H9 (cell line): ENCODE data around the gene EEF1AKMT2. TPM values are rescaled to one million over a fixed set of nuclear protein-coding genes. Genes with fewer than 3 reads are reported as not detected.

Experiments
- DNase-seq: peaks from one replicate; pipeline ENCODE4 v3.0.0-alpha.2; 2017
- H2AFZ ChIP-seq: one replicate; pipeline ENCODE4 v1.6.1; 2013; ENCODE audit warnings: mild to moderate bottlenecking, low read length, control low read depth, moderate library complexity
- H2AK5ac ChIP-seq: 2 replicates; pipeline ENCODE4 v1.6.1; 2013; ENCODE audit warnings: low read length, control low read depth, mixed read lengths; ENCODE audit not compliant: insufficient read length
- H2BK120ac ChIP-seq: one replicate; pipeline ENCODE4 v1.6.1; 2013; ENCODE audit warnings: low read depth, mild to moderate bottlenecking, low read length, control low read depth, inconsistent platforms; ENCODE audit not compliant: poor library complexity, severe bottlenecking
- H2BK12ac ChIP-seq: 2 replicates; pipeline ENCODE4 v1.6.1; 2013; ENCODE audit warnings: low read length, control low read depth, mixed read lengths, low read depth; ENCODE audit not compliant: insufficient read length
- H2BK15ac ChIP-seq: 2 replicates; pipeline ENCODE4 v1.6.1; 2013; ENCODE audit warnings: low read depth, low read length, control low read depth
- H2BK20ac ChIP-seq: one replicate; pipeline ENCODE4 v1.6.1; 2013; ENCODE audit warnings: low read depth, mild to moderate bottlenecking, low read length, control low read depth, inconsistent platforms; ENCODE audit not compliant: poor library complexity, severe bottlenecking
- H2BK5ac ChIP-seq: 2 replicates; pipeline ENCODE4 v1.6.1; 2013; ENCODE audit warnings: low read length, control low read depth, mixed read lengths; ENCODE audit not compliant: insufficient read length
- H3K14ac ChIP-seq: 2 replicates; pipeline ENCODE4 v1.6.1; 2013; ENCODE audit warnings: low read length, control low read depth; ENCODE audit not compliant: insufficient read depth
- H3K18ac ChIP-seq: 2 replicates; pipeline ENCODE4 v1.6.1; 2013; ENCODE audit warnings: low read depth, mild to moderate bottlenecking, mixed read lengths, low read length, control low read depth; ENCODE audit not compliant: insufficient read length
- H3K23ac ChIP-seq: 2 replicates; pipeline ENCODE4 v1.6.1; 2013; ENCODE audit warnings: low read length, control low read depth, mixed read lengths, low read depth; ENCODE audit not compliant: insufficient read length
- H3K23me2 ChIP-seq: 2 replicates; pipeline ENCODE4 v1.6.1; 2013; ENCODE audit warnings: low read depth, mild to moderate bottlenecking, mixed read lengths, low read length, control low read depth; ENCODE audit not compliant: insufficient read length, poor library complexity, severe bottlenecking
- H3K27ac ChIP-seq: 2 replicates; pipeline ENCODE4 v1.5.1; 2013; ENCODE audit warnings: low read length, control low read depth, mixed read lengths, low read depth; ENCODE audit not compliant: insufficient read length
- H3K27me3 ChIP-seq: 2 replicates; pipeline ENCODE4 v1.6.1; 2013; ENCODE audit warnings: low read length, control low read depth, inconsistent platforms; ENCODE audit not compliant: insufficient read depth
- H3K4ac ChIP-seq: 2 replicates; pipeline ENCODE4 v1.6.1; 2013; ENCODE audit warnings: low read depth, mild to moderate bottlenecking, control low read depth, inconsistent platforms, low read length, moderate library complexity
- H3K4me1 ChIP-seq: 2 replicates; pipeline ENCODE4 v1.6.1; 2013; ENCODE audit warnings: low read length, control low read depth, inconsistent platforms; ENCODE audit not compliant: insufficient read depth
- H3K4me2 ChIP-seq: 2 replicates; pipeline ENCODE4 v1.6.1; 2013; ENCODE audit warnings: low read length, control low read depth, mixed read lengths; ENCODE audit not compliant: insufficient read length, insufficient read depth
- H3K56ac ChIP-seq: 2 replicates; pipeline ENCODE4 v1.6.1; 2013; ENCODE audit warnings: low read depth, mild to moderate bottlenecking, mixed read lengths, low read length, control low read depth; ENCODE audit not compliant: insufficient read length
- H3K79me1 ChIP-seq: 2 replicates; pipeline ENCODE4 v1.6.1; 2013; ENCODE audit warnings: low read depth, mild to moderate bottlenecking, moderate library complexity, low read length, control low read depth, inconsistent platforms; ENCODE audit not compliant: insufficient read depth, poor library complexity, severe bottlenecking
- H3K79me2 ChIP-seq: 2 replicates; pipeline ENCODE4 v1.6.1; 2013; ENCODE audit warnings: low read length, control low read depth, inconsistent platforms; ENCODE audit not compliant: insufficient read depth
- H3K9ac ChIP-seq: 2 replicates; pipeline ENCODE4 v1.6.1; 2013; ENCODE audit warnings: low read length, control low read depth, mixed read lengths; ENCODE audit not compliant: insufficient read length; ENCODE audit errors: extremely low read depth
- H3K9me3 ChIP-seq: one replicate; pipeline ENCODE4 v1.6.1; 2013; ENCODE audit warnings: low read depth, low read length, inconsistent platforms; ENCODE audit not compliant: control insufficient read depth
- H3T11ph ChIP-seq: one replicate; pipeline ENCODE4 v1.6.1; 2013; ENCODE audit warnings: mild to moderate bottlenecking, low read length, control low read depth, inconsistent platforms
- H4K20me1 ChIP-seq: one replicate; pipeline ENCODE4 v1.6.1; 2013; ENCODE audit not compliant: control insufficient read depth, insufficient read length, insufficient read depth
- H4K5ac ChIP-seq: 2 replicates; pipeline ENCODE4 v1.6.1; 2013; ENCODE audit warnings: low read depth, mild to moderate bottlenecking, mixed read lengths, low read length, control low read depth; ENCODE audit not compliant: insufficient read length
- H4K8ac ChIP-seq: replicated peaks from 2 replicates; pipeline ENCODE4 v1.6.1; 2013; ENCODE audit warnings: low read length, control low read depth, mixed read lengths, low read depth; ENCODE audit not compliant: insufficient read length
- H4K91ac ChIP-seq: 2 replicates; pipeline ENCODE4 v1.6.1; 2013; ENCODE audit warnings: low read depth, mild to moderate bottlenecking, moderate library complexity, mixed read lengths, low read length, control low read depth; ENCODE audit not compliant: insufficient read length
- H3K27ac Mint-ChIP-seq, 3 experiments: 2 replicates in 2 of 3; 3 replicates in 1 of 3; pipeline ENCODE4 v1.8.0; 2020 to 2021; ENCODE audit warnings: mixed read lengths in 3 of 3, mild to moderate bottlenecking in 1 of 3, moderate library complexity in 1 of 3
- H3K27me3 Mint-ChIP-seq: 2 replicates; pipeline ENCODE4 v1.8.0; 2021; ENCODE audit warnings: low read depth, mild to moderate bottlenecking, moderate library complexity, mixed read lengths
- H3K36me3 Mint-ChIP-seq, 3 experiments: 2 replicates in 2 of 3; 3 replicates in 1 of 3; pipeline ENCODE4 v1.8.0; 2020 to 2021; ENCODE audit warnings: low read depth in 3 of 3, mixed read lengths in 3 of 3; ENCODE audit not compliant: insufficient read depth in 1 of 3
- H3K4me1 Mint-ChIP-seq, 2 experiments: 2 replicates each; pipeline ENCODE4 v1.8.0; 2020; ENCODE audit warnings: mixed read lengths in 2 of 2
- H3K4me3 Mint-ChIP-seq, 2 experiments: 2 replicates in 1 of 2; 3 replicates in 1 of 2; pipeline ENCODE4 v1.8.0; 2020 to 2021; ENCODE audit warnings: mild to moderate bottlenecking in 2 of 2, mixed read lengths in 2 of 2, moderate library complexity in 1 of 2
- H3K9me3 Mint-ChIP-seq, 2 experiments: 2 replicates in 1 of 2; 3 replicates in 1 of 2; pipeline ENCODE4 v1.8.0; 2020; ENCODE audit warnings: mild to moderate bottlenecking in 2 of 2, mixed read lengths in 2 of 2, moderate library complexity in 1 of 2
- CTCF ChIP-seq: fragments of 200-600 bp; sonication (generic); conservative IDR thresholded peaks from 3 replicates; pipeline ENCODE4 v1.8.0; 2021; ENCODE audit warnings: antibody characterized with exemption, mild to moderate bottlenecking
- WGBS: extraction: QIAGEN DNeasy Blood & Tissue Kit; methylation state at CpG from one replicate; pipeline ENCODE4 v1.1.7; 2013; ENCODE audit warnings: missing lambda C conversion rate, low lambda C conversion rate, mixed read lengths; ENCODE audit not compliant: insufficient read length; ENCODE audit errors: extremely low coverage; 5-methylcytosine and 5-hydroxymethylcytosine counted together
- total RNA-seq: library from RNA; stranded (reverse); gene quantifications from 2 replicates; pipeline ENCODE4 v1.2.1, GENCODE V29; 2021

Gene EEF1AKMT2
- total RNA-seq, 1 experiment from 2014 or later = 19.0 TPM

GRCh38 chr10:124709861-124710260 is 81.8 kb downstream of the EEF1AKMT2 start:
- no peak overlapping the region for H3K27ac Mint-ChIP-seq
- peaks cover 8% of the 10 kb centered on the region; the same call in 1 of the 2 replicates for H3K4me1 ChIP-seq
- no peak overlapping the region for H2AK5ac ChIP-seq
- H4K8ac ChIP-seq = no peak overlapping the region
- WGBS = no CpG with 5 or more reads among the region's 10 CpGs
- H3K79me2 ChIP-seq = no peaks in the 10 kb centered on the region
- no peaks in the 10 kb centered on the region for H3K9me3 Mint-ChIP-seq
- no peak for TF ChIP-seq CTCF
- H3K56ac ChIP-seq = no peak overlapping the region
- H3K9ac ChIP-seq = no peak overlapping the region
- no peaks in the 10 kb centered on the region for H4K20me1 ChIP-seq
- H3K14ac ChIP-seq = no peak overlapping the region; the same call in 1 of the 2 replicates
- H3K27ac ChIP-seq = no peak overlapping the region
- no peak overlapping the region for H3K4me2 ChIP-seq
- no peak overlapping the region for H3K4ac ChIP-seq
- H3K27me3 ChIP-seq = no peaks in the 10 kb centered on the region
- no peaks in the 10 kb centered on the region for H3K27me3 Mint-ChIP-seq
- no peak for DNase-seq
- H2BK15ac ChIP-seq = no peak overlapping the region
- H3K36me3 Mint-ChIP-seq = peaks cover 6 to 9% (median 8%) of the 10 kb centered on the region in 3 experiments; a peak in 5 of 7 replicates
- no peaks in the 10 kb centered on the region for H3K9me3 ChIP-seq
- no peak overlapping the region for H2BK5ac ChIP-seq
- H3K23ac ChIP-seq = no peak overlapping the region
- no peak overlapping the region for H4K5ac ChIP-seq
- H2BK120ac ChIP-seq = no peak overlapping the region
- H3K4me3 Mint-ChIP-seq = no peak overlapping the region
- no peak overlapping the region for H2AFZ ChIP-seq
- peaks cover 30 to 34% of the 10 kb centered on the region in 2 experiments for H3K4me1 Mint-ChIP-seq
- H3K79me1 ChIP-seq = peaks cover 5% of the 10 kb centered on the region
- H4K91ac ChIP-seq = no peak overlapping the region
- no peak overlapping the region for H3T11ph ChIP-seq
- H3K23me2 ChIP-seq = no peaks in the 10 kb centered on the region
- H3K18ac ChIP-seq = no peak overlapping the region
- H2BK20ac ChIP-seq = no peak overlapping the region
- H2BK12ac ChIP-seq = no peak overlapping the region
